ENCODE measurements around the gene SNX10.
"Not testable (repeated sequence)": the region's sequence is repeated elsewhere in the genome, so short reads cannot be mapped to it uniquely, and the experiment has no call there.

The SNX10 gene

GRCh38 chr7:26291699-26292538, at the start of gene SNX10:
SNX10 (plus strand) TSS chr7:26291862; CDS start chr7:26346443, 54,581 bp downstream.
- DNase-seq (ENCODE audit: low read depth in 2 of 2), result peak; percentile 44 to 45

- DNase-seq (ENCODE audit: low read depth in 2 of 2), result no peak
Measured at GRCh38 chr7:26245150-26245549, 46.5 kb upstream of the SNX10 start.

GRCh38 chr7:26250239-26250638, 41.4 kb upstream of the SNX10 start:
- DNase-seq (ENCODE audit: low read depth in 2 of 2), result no peak

- not testable (repeated sequence) for DNase-seq (ENCODE audit: low read depth in 2 of 2)
Measured at GRCh38 chr7:26261866-26262265, 29.8 kb upstream of the SNX10 start.

- no peak for DNase-seq (ENCODE audit: low read depth in 2 of 2)
Measured at GRCh38 chr7:26265065-26265464, 26.6 kb upstream of the SNX10 start.

GRCh38 chr7:26265499-26266075, 26.1 kb upstream of the SNX10 start:
- DNase-seq (ENCODE audit: low read depth in 2 of 2), result no peak

- no peak for DNase-seq (ENCODE audit: low read depth in 2 of 2)
Measured at GRCh38 chr7:26267601-26268166, 24.0 kb upstream of the SNX10 start.

GRCh38 chr7:26275213-26275612, 16.4 kb upstream of the SNX10 start:
- no peak for DNase-seq (ENCODE audit: low read depth in 2 of 2)

GRCh38 chr7:26278770-26279169, 12.9 kb upstream of the SNX10 start:
- DNase-seq (ENCODE audit: low read depth in 2 of 2), result no peak

GRCh38 chr7:26279405-26279804, 12.3 kb upstream of the SNX10 start:
- DNase-seq (ENCODE audit: low read depth in 2 of 2), result no peak

GRCh38 chr7:26280097-26280496, 11.6 kb upstream of the SNX10 start:
- no peak for DNase-seq (ENCODE audit: low read depth in 2 of 2)

- DNase-seq (ENCODE audit: low read depth in 2 of 2), result no peak
Measured at GRCh38 chr7:26280723-26281122, 10.9 kb upstream of the SNX10 start.

GRCh38 chr7:26284477-26284876, 7.2 kb upstream of the SNX10 start:
- DNase-seq (ENCODE audit: low read depth in 2 of 2), result no peak

- no peak for DNase-seq (ENCODE audit: low read depth in 2 of 2)
Measured at GRCh38 chr7:26284995-26285632, 6.5 kb upstream of the SNX10 start.

GRCh38 chr7:26286157-26286556, 5.5 kb upstream of the SNX10 start:
- no peak for DNase-seq (ENCODE audit: low read depth in 2 of 2)

- DNase-seq (ENCODE audit: low read depth in 2 of 2), result not testable (repeated sequence)
Measured at GRCh38 chr7:26288126-26288525, 3.5 kb upstream of the SNX10 start.

GRCh38 chr7:26291251-26291650, 411 bp upstream of the SNX10 start:
- DNase-seq (ENCODE audit: low read depth in 2 of 2), result no peak

GRCh38 chr7:26292768-26293560, 1.3 kb downstream of the SNX10 start:
- no peak for DNase-seq (ENCODE audit: low read depth in 2 of 2)

- DNase-seq (ENCODE audit: low read depth in 2 of 2), result peak; percentile 24 to 26
Measured at GRCh38 chr7:26293569-26294308, 2.1 kb downstream of the SNX10 start.

GRCh38 chr7:26295015-26295414, 3.4 kb downstream of the SNX10 start:
- DNase-seq (ENCODE audit: low read depth in 2 of 2), result no peak

GRCh38 chr7:26295586-26295985, 3.9 kb downstream of the SNX10 start:
- DNase-seq (ENCODE audit: low read depth in 2 of 2), result no peak
